ENCODE data around the gene TSPAN18. TPM values are rescaled to one million over a fixed set of nuclear protein-coding genes. Genes with fewer than 3 reads are reported as not detected.

TSPAN18 gene
- total RNA-seq, 1 experiment from 2014 or later, result not detected

DNA sequence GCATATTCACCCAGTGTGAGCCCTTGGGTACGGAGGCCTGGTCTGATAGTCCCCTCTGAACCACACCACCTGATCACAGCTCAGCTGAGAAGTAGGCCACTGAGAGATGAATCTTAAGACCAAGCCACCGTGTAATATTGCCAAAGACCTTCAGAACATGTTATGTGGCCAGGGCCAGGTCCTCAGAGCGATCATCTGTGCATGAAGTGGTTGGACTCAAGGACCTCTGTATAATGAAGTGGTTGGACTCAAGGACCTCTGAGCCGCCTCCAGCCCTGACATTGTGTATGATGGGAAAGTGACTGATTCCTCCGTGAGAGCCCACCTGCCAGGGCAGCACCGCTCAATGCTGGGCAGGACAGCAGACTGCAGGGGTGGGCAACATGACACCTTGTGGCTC, 153.7 kb downstream of the TSPAN18 start:
- Histone ChIP-seq H3K79me2 (ENCODE audit: low read length) (no peaks in the 10 kb centered on the region), H3K9me3 (ENCODE audit: low read length) (no peaks in the 10 kb centered on the region), H2AFZ (ENCODE audit: low read length) (no peak overlapping the region), H3K27me3 (ENCODE audit: low read length) (peaks cover 27% of the 10 kb centered on the region), H3K9me2 (replicated peaks; ENCODE audit: low read length) (no peaks in the 10 kb centered on the region), H3K4me1 (ENCODE audit: insufficient read depth, low read length) (no peaks in the 10 kb centered on the region), H4K20me1 (ENCODE audit: low read length) (no peaks in the 10 kb centered on the region), H3K27ac (ENCODE audit: low read length) (no peak overlapping the region), H3K4me3 (ENCODE audit: low read length) (no peak overlapping the region), H3K4me2 (ENCODE audit: low read length) (no peak overlapping the region), H3K36me3 (ENCODE audit: low read depth, low read length) (no peaks in the 10 kb centered on the region), H3F3A (ENCODE audit: low read length, unreplicated experiment) (no peaks in the 10 kb centered on the region), H3K9ac (ENCODE audit: low read length) (no peak overlapping the region)
- DNase-seq, result no peak
- POLR2A ChIA-PET (ENCODE audit: unreplicated experiment), result no interaction called here
- no TSS peak for BruUV-seq (replicated peaks)
- intact Hi-C loops (cut with micrococcal nuclease), result no loop called here
- CTCF ChIA-PET, result no interaction called here
- TF ChIP-seq EZH2 (IDR thresholded peaks at IDR 0.05; ENCODE audit: low read length, unreplicated experiment), result no peak
- TF ChIP-seq, protein P1, sequence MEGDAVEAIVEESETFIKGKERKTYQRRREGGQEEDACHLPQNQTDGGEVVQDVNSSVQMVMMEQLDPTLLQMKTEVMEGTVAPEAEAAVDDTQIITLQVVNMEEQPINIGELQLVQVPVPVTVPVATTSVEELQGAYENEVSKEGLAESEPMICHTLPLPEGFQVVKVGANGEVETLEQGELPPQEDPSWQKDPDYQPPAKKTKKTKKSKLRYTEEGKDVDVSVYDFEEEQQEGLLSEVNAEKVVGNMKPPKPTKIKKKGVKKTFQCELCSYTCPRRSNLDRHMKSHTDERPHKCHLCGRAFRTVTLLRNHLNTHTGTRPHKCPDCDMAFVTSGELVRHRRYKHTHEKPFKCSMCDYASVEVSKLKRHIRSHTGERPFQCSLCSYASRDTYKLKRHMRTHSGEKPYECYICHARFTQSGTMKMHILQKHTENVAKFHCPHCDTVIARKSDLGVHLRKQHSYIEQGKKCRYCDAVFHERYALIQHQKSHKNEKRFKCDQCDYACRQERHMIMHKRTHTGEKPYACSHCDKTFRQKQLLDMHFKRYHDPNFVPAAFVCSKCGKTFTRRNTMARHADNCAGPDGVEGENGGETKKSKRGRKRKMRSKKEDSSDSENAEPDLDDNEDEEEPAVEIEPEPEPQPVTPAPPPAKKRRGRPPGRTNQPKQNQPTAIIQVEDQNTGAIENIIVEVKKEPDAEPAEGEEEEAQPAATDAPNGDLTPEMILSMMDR (conservative IDR thresholded peaks at IDR 0.05; ENCODE audit: low read depth, low read length), result no peak
- ATAC-seq, result no peak

DNA sequence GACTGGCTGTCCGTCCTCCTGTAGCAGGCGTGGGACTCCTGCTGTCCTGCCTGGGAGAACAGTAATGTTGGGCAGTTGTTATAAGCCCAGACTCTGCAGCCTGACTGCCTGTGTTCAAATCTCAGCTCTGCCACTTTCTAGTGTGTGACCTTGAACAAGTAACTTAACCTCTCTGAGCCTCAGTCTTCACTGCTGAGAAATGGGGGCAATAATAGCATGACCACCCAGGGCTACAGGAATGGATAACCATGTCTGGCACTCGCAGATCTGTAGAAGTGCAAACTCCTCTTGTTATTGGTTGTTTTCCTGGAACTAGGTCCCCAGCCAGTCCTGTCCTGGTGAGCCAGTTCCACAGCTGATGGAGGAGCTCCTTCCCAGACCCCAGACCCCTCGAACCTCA, 154.2 kb downstream of the TSPAN18 start:
- POLR2A ChIA-PET (ENCODE audit: unreplicated experiment), result no interaction called here
- no TSS peak for BruUV-seq (replicated peaks)
- H3K4me3 ChIP-seq (ENCODE audit: low read length), result no peak overlapping the region

DNA sequence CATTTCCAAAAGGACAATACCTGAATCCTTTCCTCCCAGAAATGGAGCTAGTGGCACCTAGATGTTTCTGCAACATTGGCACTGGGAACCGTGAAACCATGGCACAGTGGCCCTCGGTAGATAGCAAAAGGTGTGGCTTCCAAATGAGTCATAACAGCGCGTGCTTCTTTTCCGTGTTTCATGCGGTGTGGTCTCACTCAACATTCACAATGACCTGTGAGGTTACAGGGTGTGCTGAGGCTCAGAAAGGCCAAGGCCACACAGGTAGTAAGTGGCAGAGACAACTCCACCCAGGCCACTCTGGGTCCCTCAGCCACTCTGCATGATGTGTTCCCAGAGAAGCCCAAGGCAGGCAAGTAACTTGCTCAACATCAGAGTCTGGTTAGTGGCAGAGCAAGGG, 156.5 kb downstream of the TSPAN18 start:
- Histone ChIP-seq H4K20me1 (ENCODE audit: low read length) (no peaks in the 10 kb centered on the region), H3K27ac (ENCODE audit: low read length) (no peak overlapping the region), H3K4me1 (ENCODE audit: insufficient read depth, low read length) (no peaks in the 10 kb centered on the region), H3K9ac (ENCODE audit: low read length) (no peak overlapping the region), H3K4me2 (ENCODE audit: low read length) (no peak overlapping the region), H3K9me3 (ENCODE audit: low read length) (no peaks in the 10 kb centered on the region), H3K36me3 (ENCODE audit: low read depth, low read length) (no peaks in the 10 kb centered on the region), H3K4me3 (ENCODE audit: low read length) (no peak overlapping the region), H2AFZ (ENCODE audit: low read length) (no peak overlapping the region), H3K79me2 (ENCODE audit: low read length) (no peaks in the 10 kb centered on the region), H3K9me2 (replicated peaks; ENCODE audit: low read length) (no peaks in the 10 kb centered on the region), H3K27me3 (ENCODE audit: low read length) (peaks cover 27% of the 10 kb centered on the region), H3F3A (ENCODE audit: low read length, unreplicated experiment) (no peaks in the 10 kb centered on the region)
- ChIA-PET POLR2A (ENCODE audit: unreplicated experiment) (no interaction called here), CTCF (no interaction called here)
- ATAC-seq (no peak), DNase-seq (no peak)
- no peak for TF ChIP-seq EZH2 (IDR thresholded peaks at IDR 0.05; ENCODE audit: low read length, unreplicated experiment)
- TF ChIP-seq, protein P1 (conservative IDR thresholded peaks at IDR 0.05; ENCODE audit: low read depth, low read length), result no peak
- no peak for TF ChIP-seq EZH2phosphoT487 (IDR thresholded peaks at IDR 0.05; ENCODE audit: borderline replicate concordance, low read length)
- no TSS peak for BruUV-seq (replicated peaks)
- intact Hi-C loops (cut with micrococcal nuclease), result no loop called here

More for the DNA sequence above, 154.2 kb downstream of the TSPAN18 start:
- peaks cover 27% of the 10 kb centered on the region for H3K27me3 ChIP-seq (ENCODE audit: low read length)
- no peak for ATAC-seq
- no peak overlapping the region for H3K9ac ChIP-seq (ENCODE audit: low read length)
- no peak overlapping the region for H3K27ac ChIP-seq (ENCODE audit: low read length)
- intact Hi-C loops (cut with micrococcal nuclease), result no loop called here
- H3K4me2 ChIP-seq (ENCODE audit: low read length), result no peak overlapping the region
- no peak overlapping the region for H2AFZ ChIP-seq (ENCODE audit: low read length)
- no peaks in the 10 kb centered on the region for H3F3A ChIP-seq (ENCODE audit: low read length, unreplicated experiment)
- no peaks in the 10 kb centered on the region for H3K36me3 ChIP-seq (ENCODE audit: low read depth, low read length)
- no peaks in the 10 kb centered on the region for H3K9me3 ChIP-seq (ENCODE audit: low read length)
- H3K4me1 ChIP-seq (ENCODE audit: insufficient read depth, low read length), result no peaks in the 10 kb centered on the region
- TF ChIP-seq, protein P1 (conservative IDR thresholded peaks at IDR 0.05; ENCODE audit: low read depth, low read length), result no peak
- TF ChIP-seq EZH2 (IDR thresholded peaks at IDR 0.05; ENCODE audit: low read length, unreplicated experiment), result no peak
- no peaks in the 10 kb centered on the region for H3K9me2 ChIP-seq (replicated peaks; ENCODE audit: low read length)
- no peak for DNase-seq
- H3K79me2 ChIP-seq (ENCODE audit: low read length), result no peaks in the 10 kb centered on the region
- CTCF ChIA-PET, result no interaction called here
- H4K20me1 ChIP-seq (ENCODE audit: low read length), result no peaks in the 10 kb centered on the region
